H1 (cell line): ENCODE results near the gene HSPA1B. TPM values are rescaled to one million over a fixed set of nuclear protein-coding genes. Genes with fewer than 3 reads are reported as not detected.
A peak's percentile ranks its signal among the peaks of the same experiment; 100 is the strongest.

Experiments
- CTCF ChIA-PET: fragments of 300-600 bp; sonication (Branson Sonifier 250); formaldehyde crosslinking; loops from one replicate; lab custom pipeline; 2021; ENCODE audit not compliant: partially characterized antibody; lab: Charles Lee
- POLR2A ChIA-PET: fragments of 300-600 bp; sonication (Branson Sonifier 250); formaldehyde crosslinking; loops from one replicate; lab custom pipeline; 2021; ENCODE audit warnings: inconsistent platforms; ENCODE audit not compliant: partially characterized antibody; lab: Charles Lee
- DNase-seq, 2 experiments: peaks; one replicate each; pipeline versions ENCODE4 v3.0.0 to v3.0.0-alpha.2; 2010 to 2022; ENCODE audit warnings: low spot score in 2 of 2, low read depth in 1 of 2, mixed read lengths in 1 of 2
- FAIRE-seq: peaks from 2 replicates; lab custom pipeline; 2011; peaks lifted over from hg19 to GRCh38; lab: Jason Lieb, UNC
- H2AFZ ChIP-seq: 2 replicates; pipeline ENCODE4 v1.8.1; 2012; ENCODE audit warnings: low read length, inconsistent platforms
- H2AK5ac ChIP-seq: 2 replicates; pipeline ENCODE4 v1.6.1; 2013; ENCODE audit warnings: low read depth, low read length
- H2BK120ac ChIP-seq: replicated peaks from 2 replicates; pipeline ENCODE3; 2013; ENCODE audit warnings: low read depth, low read length, inconsistent platforms
- H2BK12ac ChIP-seq: 2 replicates; pipeline ENCODE4 v1.6.1; 2013; ENCODE audit warnings: low read depth, low read length
- H2BK15ac ChIP-seq: 2 replicates; pipeline ENCODE4 v1.6.1; 2013; ENCODE audit warnings: low read length
- H2BK20ac ChIP-seq: 2 replicates; pipeline ENCODE4 v1.6.1; 2013; ENCODE audit warnings: low read length
- H2BK5ac ChIP-seq: 2 replicates; pipeline ENCODE4 v1.6.1; 2013; ENCODE audit warnings: low read depth, low read length
- H3K14ac ChIP-seq: 2 replicates; pipeline ENCODE4 v1.6.1; 2013; ENCODE audit warnings: inconsistent platforms; ENCODE audit not compliant: insufficient read length
- H3K18ac ChIP-seq: 2 replicates; pipeline ENCODE4 v1.6.1; 2013; ENCODE audit warnings: low read length; ENCODE audit errors: extremely low read depth
- H3K23ac ChIP-seq: 2 replicates; pipeline ENCODE4 v1.6.1; 2013; ENCODE audit warnings: inconsistent platforms; ENCODE audit not compliant: insufficient read length
- H3K23me2 ChIP-seq: 2 replicates; pipeline ENCODE4 v1.6.1; 2013; ENCODE audit warnings: low read depth, low read length
- H3K27ac ChIP-seq: 2 replicates; pipeline ENCODE4 v1.6.1; 2011; ENCODE audit warnings: low read depth, low read length, inconsistent platforms
- H3K27me3 ChIP-seq, 4 experiments: replicated peaks in 1 of 4; 1 replicate in 1 of 4; 2 replicates in 3 of 4; pipeline versions ENCODE4 v1.6.1 to v1.8.1; 2011 to 2013; ENCODE audit warnings: low read length in 3 of 4, mild to moderate bottlenecking in 3 of 4, inconsistent platforms in 2 of 4, mixed read lengths in 2 of 4, moderate library complexity in 1 of 4; ENCODE audit not compliant: control insufficient read depth in 3 of 4, insufficient read depth in 3 of 4; ENCODE audit errors: extremely low read depth in 1 of 4
- H3K36me3 ChIP-seq, 4 experiments: 2 replicates each; pipeline versions ENCODE4 v1.6.1 to v1.8.1; 2011 to 2013; ENCODE audit warnings: mild to moderate bottlenecking in 4 of 4, low read length in 3 of 4, moderate library complexity in 2 of 4, control low read depth in 1 of 4, inconsistent platforms in 1 of 4; ENCODE audit not compliant: insufficient read depth in 4 of 4, control insufficient read depth in 2 of 4
- H3K4ac ChIP-seq: replicated peaks from 2 replicates; pipeline ENCODE3; 2013; ENCODE audit warnings: low read length, low read depth, mixed read lengths, inconsistent platforms; ENCODE audit not compliant: insufficient read length
- H3K4me1 ChIP-seq, 4 experiments: replicated peaks in 1 of 4; 1 replicate in 1 of 4; 2 replicates in 3 of 4; pipeline versions ENCODE4 v1.6.1 to v1.8.1; 2011 to 2013; ENCODE audit warnings: low read length in 3 of 4, inconsistent platforms in 2 of 4, mixed read lengths in 1 of 4; ENCODE audit not compliant: insufficient read depth in 4 of 4, control insufficient read depth in 3 of 4
- H3K4me2 ChIP-seq, 2 experiments: 2 replicates each; pipeline versions ENCODE4 v1.6.1 to v1.8.1; 2011 to 2013; ENCODE audit warnings: low read depth in 2 of 2, low read length in 2 of 2, control low read depth in 1 of 2, inconsistent platforms in 1 of 2, mild to moderate bottlenecking in 1 of 2; ENCODE audit not compliant: insufficient read depth in 1 of 2
- H3K4me3 ChIP-seq, 4 experiments: fragments of 200-600, 300-600 bp in 1 of 4; sonication (generic), shearing (Covaris generic), sonication (Bioruptor Twin) in 1 of 4; 2 replicates each; pipeline versions ENCODE4 v1.5.1 to v1.8.1; 2011 to 2016; ENCODE audit warnings: low read length in 4 of 4, low read depth in 3 of 4, control low read depth in 2 of 4, inconsistent platforms in 2 of 4, mild to moderate bottlenecking in 2 of 4, mixed read lengths in 1 of 4, moderate library complexity in 1 of 4; ENCODE audit not compliant: insufficient read depth in 2 of 4; ENCODE audit errors: extremely low read depth in 1 of 4
- H3K56ac ChIP-seq: replicated peaks from 2 replicates; pipeline ENCODE3; 2013; ENCODE audit warnings: low read depth, mild to moderate bottlenecking, mixed read lengths, low read length, inconsistent platforms; ENCODE audit not compliant: insufficient read length
- H3K79me1 ChIP-seq: 2 replicates; pipeline ENCODE4 v1.6.1; 2013; ENCODE audit warnings: low read depth, low read length, control low read depth
- H3K79me2 ChIP-seq, 2 experiments: 2 replicates each; pipeline versions ENCODE4 v1.6.1 to v1.8.1; 2012 to 2013; ENCODE audit warnings: low read length in 2 of 2, mild to moderate bottlenecking in 2 of 2, inconsistent platforms in 1 of 2; ENCODE audit not compliant: insufficient read depth in 2 of 2, control insufficient read depth in 1 of 2
- H3K9ac ChIP-seq, 4 experiments: replicated peaks in 1 of 4; 1 replicate in 1 of 4; 2 replicates in 3 of 4; pipeline versions ENCODE4 v1.6.1 to v1.8.1; 2011 to 2013; ENCODE audit warnings: low read depth in 3 of 4, low read length in 3 of 4, control low read depth in 2 of 4, mild to moderate bottlenecking in 2 of 4, moderate library complexity in 2 of 4, inconsistent platforms in 1 of 4; ENCODE audit errors: extremely low read depth in 1 of 4
- H3K9me3 ChIP-seq, 2 experiments: 2 replicates each; pipeline versions ENCODE4 v1.6.1 to v1.8.1; 2012 to 2013; ENCODE audit warnings: mild to moderate bottlenecking in 2 of 2, moderate library complexity in 2 of 2, control low read depth in 1 of 2, inconsistent platforms in 1 of 2, low read depth in 1 of 2, low read length in 1 of 2, mixed read lengths in 1 of 2; ENCODE audit not compliant: insufficient read depth in 2 of 2
- H4K20me1 ChIP-seq, 2 experiments: replicated peaks in 1 of 2; 2 replicates each; pipeline versions ENCODE3 to v1.8.1; 2011 to 2013; ENCODE audit warnings: inconsistent platforms in 2 of 2, low read length in 2 of 2, mild to moderate bottlenecking in 1 of 2; ENCODE audit not compliant: insufficient read depth in 2 of 2, control insufficient read depth in 1 of 2
- H4K5ac ChIP-seq: 2 replicates; pipeline ENCODE4 v1.6.1; 2013; ENCODE audit warnings: low read length, low read depth, mixed read lengths, inconsistent platforms; ENCODE audit not compliant: insufficient read length
- H4K8ac ChIP-seq: 2 replicates; pipeline ENCODE4 v1.8.0; 2013; ENCODE audit warnings: mild to moderate bottlenecking, moderate library complexity, low read length, inconsistent platforms; ENCODE audit not compliant: insufficient read depth; ENCODE audit errors: extremely low read depth
- H4K91ac ChIP-seq: replicated peaks from 2 replicates; pipeline ENCODE3; 2013; ENCODE audit warnings: low read length, mixed read lengths, inconsistent platforms; ENCODE audit not compliant: insufficient read length
- BRCA1 ChIP-seq: IDR thresholded peaks from 2 replicates; pipeline ENCODE4 v1.6.1; 2012; ENCODE audit warnings: low read depth, low read length, improper control_type of control experiment
- CBX5 ChIP-seq: fragments of 300-800, 300-1000 bp; sonication (generic); IDR thresholded peaks from 2 replicates; pipeline ENCODE4 v1.7.1; 2016; ENCODE audit warnings: antibody characterized with exemption, low read length, low read depth
- CREB1 ChIP-seq: IDR thresholded peaks from 2 replicates; pipeline ENCODE4 v1.6.1; 2012; ENCODE audit warnings: inconsistent platforms
- CTCF ChIP-seq, 3 experiments: IDR thresholded peaks; 1 replicate in 2 of 3; 2 replicates in 1 of 3; pipeline versions ENCODE4 v1.5.1 to v1.6.1; 2011; ENCODE audit warnings: low read length in 3 of 3, mild to moderate bottlenecking in 3 of 3, inconsistent platforms in 2 of 3, low read depth in 1 of 3, moderate library complexity in 1 of 3; ENCODE audit not compliant: insufficient read depth in 1 of 3; ENCODE audit errors: control extremely low read depth in 1 of 3
- KDM4A ChIP-seq: IDR thresholded peaks from one replicate; pipeline ENCODE4 v1.7.1; 2012; ENCODE audit warnings: low read depth, mild to moderate bottlenecking, moderate library complexity, low read length, inconsistent platforms; ENCODE audit not compliant: severe bottlenecking
- RAD21 ChIP-seq, 2 experiments: IDR thresholded peaks in 1 of 2; conservative IDR thresholded peaks in 1 of 2; 2 replicates each; pipeline ENCODE4 v1.6.1; 2011; ENCODE audit warnings: low read depth in 2 of 2, low read length in 2 of 2, improper control_type of control experiment in 1 of 2, inconsistent platforms in 1 of 2, mild to moderate bottlenecking in 1 of 2, moderate library complexity in 1 of 2
- RFX5 ChIP-seq: IDR thresholded peaks from 2 replicates; pipeline ENCODE4 v1.6.1; 2011; ENCODE audit warnings: low read depth, low read length, improper control_type of control experiment, borderline replicate concordance
- TAF7 ChIP-seq: optimal IDR thresholded peaks from 2 replicates; pipeline ENCODE3; 2011; ENCODE audit warnings: low read depth, mild to moderate bottlenecking, inconsistent platforms, low read length, moderate library complexity, borderline replicate concordance
- YY1 ChIP-seq: IDR thresholded peaks from 2 replicates; pipeline ENCODE4 v1.6.1; 2011; ENCODE audit warnings: low read depth, mild to moderate bottlenecking, low read length
- WGBS, 2 experiments: shearing (Covaris generic) in 1 of 2; methylation state at CpG; one replicate each; pipeline versions ENCODE4 v1.1.6 to v1.1.7; 2013 to 2015; ENCODE audit warnings: low lambda C conversion rate in 2 of 2, mixed read lengths in 2 of 2, inconsistent platforms in 1 of 2, low coverage in 1 of 2, missing lambda C conversion rate in 1 of 2; ENCODE audit not compliant: insufficient replicate concordance in 2 of 2, insufficient coverage in 1 of 2, insufficient read length in 1 of 2; ENCODE audit errors: extremely low coverage in 1 of 2, missing lambda C conversion rate in 1 of 2; 5-methylcytosine and 5-hydroxymethylcytosine counted together
- polyA plus RNA-seq, 7 experiments: library from polyadenylated mRNA; depleted of rRNA in 3 of 7; stranded (reverse) in 5 of 7; unstranded in 2 of 7; fragments of >200 nt in 5 of 7; fragments of 200-250 nt in 2 of 7; gene quantifications; 1 replicate in 5 of 7; 2 replicates in 1 of 7; 4 replicates in 1 of 7; pipeline versions ENCODE4 v1.2.1 to v1.2.3, GENCODE V29; 2011 to 2013; ENCODE audit warnings: missing spikeins in 2 of 7, mixed read lengths in 2 of 7
- total RNA-seq: library from RNA; stranded (reverse); fragmentation: NEBNext Ultra II Directional; extraction: Animal tissue kit (Norgen Biotek cat#: 25700); gene quantifications from 2 replicates; pipeline ENCODE4 v1.2.1, GENCODE V29; 2021

The HSPA1B gene
- total and polyA plus RNA-seq, 2 of the 8 experiments (the other 6 are each of a cell fraction or from before 2014, with no cell fraction given): 36.6 to 76.6 TPM

- Histone ChIP-seq H3K14ac (no peak overlapping the region), H3K27me3 (no peaks in the 10 kb centered on the region), H3K4me2 (peak overlapping the region; percentile 89 to 94), H4K20me1 (peaks cover 1 to 6% of the 10 kb centered on the region in 2 experiments), H3K23ac (no peak overlapping the region), H4K91ac (peak overlapping the region; percentile 29), H2AFZ (no peak overlapping the region), H2BK5ac (0 out of 2 replicates have a peak overlapping the region, but pooled peaks have one; percentile 73), H3K18ac (no peak overlapping the region), H2AK5ac (no peak overlapping the region), H4K5ac (no peak overlapping the region), H4K8ac (no peak overlapping the region), H3K23me2 (peaks cover 5% of the 10 kb centered on the region; the same call in 1 of the 2 replicates), H3K27ac (no peak overlapping the region), H3K79me2 (peaks cover 0 to 19% of the 10 kb centered on the region in 2 experiments; a peak in 2 of 4 replicates), H2BK20ac (no peak overlapping the region), H3K56ac (no peak overlapping the region), H3K4ac (no peak overlapping the region), H3K4me3 (peak overlapping the region; percentile 82 to 95 (median 90)), H3K9me3 (no peaks in the 10 kb centered on the region), H2BK120ac (no peak overlapping the region), H3K36me3 (peaks cover 2 to 40% (median 15%) of the 10 kb centered on the region in 4 experiments; a peak in 6 of 8 replicates), H3K79me1 (peaks cover 3% of the 10 kb centered on the region; the same call in 1 of the 2 replicates), H2BK12ac (no peak overlapping the region), H2BK15ac (no peak overlapping the region), H3K9ac (peak overlapping the region in 3 of 4 experiments; percentile 77 to 96 (median 94); a peak in 6 of 7 replicates), H3K4me1 (peaks cover 0 to 2% (median under 1%) of the 10 kb centered on the region in 4 experiments; a peak in 3 of 7 replicates)
- CTCF ChIA-PET: interaction anchor here (0.5 to 5.9 kb wide), 9 partner anchors 12 to 69 kb away, joined by 3 to 28 read pairs (median 7); partner anchors contain the start of genes HSPA1A, HSPA1B, HSPA1L and LSM2
- no peak for DNase-seq
- WGBS, 2 experiments: 11% methylated on average over 5 of the region's 7 CpGs; no CpG with 5 or more reads in 1 of the 2 experiments
- no peak for FAIRE-seq
- POLR2A ChIA-PET: interaction anchor here (1.1 to 7.6 kb wide), 17 partner anchors 9 to 253 kb away, joined by 3 to 81 read pairs (median 7); partner anchors contain the start of genes HSPA1A, HSPA1B, HSPA1L and LSM2
- TF ChIP-seq YY1 (no peak), RFX5 (no peak), KDM4A (no peak), CBX5 (no peak), BRCA1 (no peak), RAD21 (IDR thresholded peaks at IDR 0.05 in 1 of 2, conservative IDR thresholded peaks at IDR 0.05 in 1 of 2; ENCODE audit: low read depth in 2 of 2, low read length in 2 of 2) (no peak), CTCF (IDR thresholded peaks at IDR 0.05; ENCODE audit: control extremely low read depth in 1 of 3, insufficient read depth in 1 of 3, low read depth in 1 of 3, low read length in 3 of 3) (no peak), CREB1 (no peak), TAF7 (no peak)
Observed at GRCh38 chr6:31794294-31794865, 33.2 kb upstream of the HSPA1B start.
